Fibroblast of skin of scalp (primary cell): ENCODE data around the gene SPATA19.

Experiments used
- DNase-seq: peaks from one replicate; pipeline ENCODE4 v3.0.0-alpha.2; 2013

Gene SPATA19

GRCh38 chr11:133835593-133836548 is 9.4 kb downstream of the SPATA19 start:
- DNase-seq = no peak

GRCh38 chr11:133834682-133835592 is 10.4 kb downstream of the SPATA19 start:
- DNase-seq = peak; percentile 46

GRCh38 chr11:133833898-133834681 is 11.2 kb downstream of the SPATA19 start:
- DNase-seq = no peak

GRCh38 chr11:133832991-133833897 is 12.1 kb downstream of the SPATA19 start:
- DNase-seq = no peak

GRCh38 chr11:133832096-133832990 is 13.0 kb downstream of the SPATA19 start:
- no peak for DNase-seq

- DNase-seq = no peak
Observed at GRCh38 chr11:133830931-133831907, 14.1 kb downstream of the SPATA19 start.

- no peak for DNase-seq
Observed at GRCh38 chr11:133829566-133829965, 15.7 kb downstream of the SPATA19 start.

GRCh38 chr11:133828871-133829270 is 16.4 kb downstream of the SPATA19 start:
- DNase-seq = no peak

GRCh38 chr11:133827556-133827955 is 17.8 kb downstream of the SPATA19 start:
- no peak for DNase-seq

- no peak for DNase-seq
Observed at GRCh38 chr11:133826866-133827265, 18.4 kb downstream of the SPATA19 start.

- DNase-seq = no peak
Observed at GRCh38 chr11:133825666-133826065, 19.6 kb downstream of the SPATA19 start.

GRCh38 chr11:133825156-133825555 is 20.2 kb downstream of the SPATA19 start:
- DNase-seq = no peak

GRCh38 chr11:133824593-133824992 is 20.7 kb downstream of the SPATA19 start:
- no peak for DNase-seq

GRCh38 chr11:133823614-133824013 is 21.7 kb downstream of the SPATA19 start:
- no peak for DNase-seq

GRCh38 chr11:133823211-133823610 is 22.1 kb downstream of the SPATA19 start:
- no peak for DNase-seq

GRCh38 chr11:133821776-133822175 is 23.5 kb downstream of the SPATA19 start:
- peak; percentile 31 for DNase-seq

- no peak for DNase-seq
Observed at GRCh38 chr11:133819746-133820315, 25.5 kb downstream of the SPATA19 start.

- DNase-seq = no peak
Observed at GRCh38 chr11:133819114-133819513, 26.2 kb downstream of the SPATA19 start.

GRCh38 chr11:133818302-133818701 is 27.0 kb downstream of the SPATA19 start:
- DNase-seq = no peak
